Measurements from ENCODE around the gene FAM149B1.
"Not testable (repeated sequence)": the region's sequence is repeated elsewhere in the genome, so short reads cannot be mapped to it uniquely, and the experiment has no call there.

Gene FAM149B1

DNA sequence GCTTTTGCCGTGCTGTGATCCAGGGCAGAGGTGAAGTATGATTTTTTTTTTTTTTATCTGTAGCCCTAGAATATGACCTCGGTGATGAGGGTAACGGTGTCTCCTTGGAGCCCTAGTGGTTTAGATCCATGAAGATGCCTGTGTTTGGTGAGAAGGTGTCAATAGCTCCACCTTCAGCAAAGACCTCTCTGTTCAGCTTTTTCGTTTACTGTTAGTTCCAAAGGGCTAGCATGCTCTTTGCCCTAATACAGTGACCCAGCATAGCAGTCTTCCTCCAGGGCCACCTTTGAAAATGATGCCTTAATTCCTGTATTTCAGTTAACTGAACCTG lies 85.3 kb downstream of the FAM149B1 start:
- Histone ChIP-seq H3K36me3 (ENCODE audit: low read length) (peaks cover 4% of the 10 kb centered on the region; the same call in 1 of the 2 replicates), H3K27ac (ENCODE audit: low read depth, low read length) (peak overlapping the region; percentile 73)

DNA sequence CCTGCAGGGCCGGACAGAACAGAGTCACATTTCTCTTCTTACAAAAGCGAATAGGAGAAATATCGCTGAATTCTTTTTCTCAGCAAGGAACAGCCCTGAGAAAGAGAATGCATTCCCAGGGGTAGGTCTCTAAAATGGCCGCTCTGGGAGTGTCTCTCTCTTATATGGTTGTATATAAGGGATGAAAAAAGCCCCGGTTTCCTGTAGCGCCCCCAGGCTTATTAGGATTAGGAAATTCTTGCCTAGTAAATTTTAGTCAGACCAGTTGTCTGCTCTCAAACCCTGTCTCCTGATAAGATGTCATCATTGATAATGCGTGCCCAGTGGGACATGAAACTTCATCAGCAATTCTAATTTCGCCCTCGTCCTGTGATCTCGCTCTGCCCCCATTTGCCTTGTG lies 90.7 kb downstream of the FAM149B1 start:
- H3K27ac ChIP-seq (ENCODE audit: low read depth, low read length); H3K9me2 ChIP-seq (replicated peaks; ENCODE audit: insufficient read depth, low read length); H3K79me2 ChIP-seq (ENCODE audit: insufficient read depth, low read length); H3K4me3 ChIP-seq (ENCODE audit: insufficient read depth, low read length, poor library complexity, severe bottlenecking); H3K27me3 ChIP-seq (ENCODE audit: low read length); H3K9me3 ChIP-seq (ENCODE audit: insufficient read depth, low read length); H3K36me3 ChIP-seq (ENCODE audit: low read length); H4K20me1 ChIP-seq (ENCODE audit: low read depth, low read length); H3K9ac ChIP-seq (ENCODE audit: low read length); H2AFZ ChIP-seq (ENCODE audit: low read depth, low read length, severe bottlenecking); H3F3A ChIP-seq (ENCODE audit: insufficient read depth); H3K4me2 ChIP-seq (ENCODE audit: low read depth, low read length, poor library complexity, severe bottlenecking): not testable (repeated sequence)

More for the DNA sequence above, 85.3 kb downstream of the FAM149B1 start:
- TF ChIP-seq EZH2phosphoT487 (conservative IDR thresholded peaks at IDR 0.05; ENCODE audit: low read length), result no peak
- TF ChIP-seq, protein P1, sequence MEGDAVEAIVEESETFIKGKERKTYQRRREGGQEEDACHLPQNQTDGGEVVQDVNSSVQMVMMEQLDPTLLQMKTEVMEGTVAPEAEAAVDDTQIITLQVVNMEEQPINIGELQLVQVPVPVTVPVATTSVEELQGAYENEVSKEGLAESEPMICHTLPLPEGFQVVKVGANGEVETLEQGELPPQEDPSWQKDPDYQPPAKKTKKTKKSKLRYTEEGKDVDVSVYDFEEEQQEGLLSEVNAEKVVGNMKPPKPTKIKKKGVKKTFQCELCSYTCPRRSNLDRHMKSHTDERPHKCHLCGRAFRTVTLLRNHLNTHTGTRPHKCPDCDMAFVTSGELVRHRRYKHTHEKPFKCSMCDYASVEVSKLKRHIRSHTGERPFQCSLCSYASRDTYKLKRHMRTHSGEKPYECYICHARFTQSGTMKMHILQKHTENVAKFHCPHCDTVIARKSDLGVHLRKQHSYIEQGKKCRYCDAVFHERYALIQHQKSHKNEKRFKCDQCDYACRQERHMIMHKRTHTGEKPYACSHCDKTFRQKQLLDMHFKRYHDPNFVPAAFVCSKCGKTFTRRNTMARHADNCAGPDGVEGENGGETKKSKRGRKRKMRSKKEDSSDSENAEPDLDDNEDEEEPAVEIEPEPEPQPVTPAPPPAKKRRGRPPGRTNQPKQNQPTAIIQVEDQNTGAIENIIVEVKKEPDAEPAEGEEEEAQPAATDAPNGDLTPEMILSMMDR (IDR thresholded peaks at IDR 0.05; ENCODE audit: insufficient read depth, low read length, poor library complexity, severe bottlenecking), result peak; percentile 7
- H3K27me3 ChIP-seq (ENCODE audit: low read length), result no peaks in the 10 kb centered on the region
- no peaks in the 10 kb centered on the region for H3K9me3 ChIP-seq (ENCODE audit: insufficient read depth, low read length)
- H3F3A ChIP-seq (ENCODE audit: insufficient read depth), result peaks cover 24% of the 10 kb centered on the region
- peaks cover 40% of the 10 kb centered on the region for H3K79me2 ChIP-seq (ENCODE audit: insufficient read depth, low read length)
- H3K4me3 ChIP-seq (ENCODE audit: insufficient read depth, low read length, poor library complexity, severe bottlenecking), result peak overlapping the region; percentile 97
- peak overlapping the region; percentile 45 for H2AFZ ChIP-seq (ENCODE audit: low read depth, low read length, severe bottlenecking)
- peak overlapping the region; percentile 98 for H3K9ac ChIP-seq (ENCODE audit: low read length)
- no peaks in the 10 kb centered on the region for H4K20me1 ChIP-seq (ENCODE audit: low read depth, low read length)
- peak overlapping the region; percentile 83 for H3K4me2 ChIP-seq (ENCODE audit: low read depth, low read length, poor library complexity, severe bottlenecking)
- H3K9me2 ChIP-seq (replicated peaks; ENCODE audit: insufficient read depth, low read length), result no peaks in the 10 kb centered on the region

DNA sequence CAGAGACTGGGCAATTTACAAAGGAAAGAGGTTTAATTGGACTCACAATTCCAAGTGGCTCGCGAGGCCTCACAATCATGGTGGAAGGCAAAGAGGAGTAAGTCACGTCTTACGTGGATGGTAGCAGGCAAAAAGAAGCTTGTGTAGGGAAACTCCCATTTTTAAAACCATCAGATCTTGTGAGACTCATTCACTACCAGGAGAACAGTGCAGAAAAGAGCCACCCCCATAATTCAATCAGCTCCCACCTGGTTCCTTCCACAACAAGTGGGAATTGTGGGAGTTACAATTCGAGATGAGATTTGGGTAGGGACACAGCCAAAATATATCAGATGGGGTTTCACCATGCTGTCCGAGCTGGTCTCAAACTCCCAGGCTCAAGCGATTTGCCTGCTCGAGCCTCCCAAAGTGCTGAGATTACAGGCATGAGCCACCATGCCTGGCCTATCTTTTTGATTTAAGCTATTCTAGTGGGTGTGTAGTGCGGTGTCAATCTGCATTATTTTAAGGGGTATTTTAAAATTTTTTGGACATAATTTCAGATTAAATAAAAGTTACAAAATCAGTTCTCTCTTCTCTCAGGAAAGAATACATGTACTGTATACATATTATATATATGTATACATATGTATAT lies 93.6 kb downstream of the FAM149B1 start:
- Histone ChIP-seq H3K9me3 (ENCODE audit: insufficient read depth, low read length) (no peaks in the 10 kb centered on the region; the same call in 1 of the 2 replicates), H3K27me3 (ENCODE audit: low read length) (no peaks in the 10 kb centered on the region), H3K79me2 (ENCODE audit: insufficient read depth, low read length) (no peaks in the 10 kb centered on the region), H3K9ac (ENCODE audit: low read length) (no peak overlapping the region), H3K9me2 (replicated peaks; ENCODE audit: insufficient read depth, low read length) (no peaks in the 10 kb centered on the region), H3K4me3 (ENCODE audit: insufficient read depth, low read length, poor library complexity, severe bottlenecking) (no peak overlapping the region), H3F3A (ENCODE audit: insufficient read depth) (no peaks in the 10 kb centered on the region), H3K4me2 (ENCODE audit: low read depth, low read length, poor library complexity, severe bottlenecking) (no peak overlapping the region), H3K36me3 (ENCODE audit: low read length) (no peaks in the 10 kb centered on the region), H2AFZ (ENCODE audit: low read depth, low read length, severe bottlenecking) (no peak overlapping the region), H4K20me1 (ENCODE audit: low read depth, low read length) (no peaks in the 10 kb centered on the region), H3K27ac (ENCODE audit: low read depth, low read length) (no peak overlapping the region)
- no peak for TF ChIP-seq EZH2phosphoT487 (conservative IDR thresholded peaks at IDR 0.05; ENCODE audit: low read length)
- TF ChIP-seq, protein P1 (IDR thresholded peaks at IDR 0.05; ENCODE audit: insufficient read depth, low read length, poor library complexity, severe bottlenecking), result no peak

DNA sequence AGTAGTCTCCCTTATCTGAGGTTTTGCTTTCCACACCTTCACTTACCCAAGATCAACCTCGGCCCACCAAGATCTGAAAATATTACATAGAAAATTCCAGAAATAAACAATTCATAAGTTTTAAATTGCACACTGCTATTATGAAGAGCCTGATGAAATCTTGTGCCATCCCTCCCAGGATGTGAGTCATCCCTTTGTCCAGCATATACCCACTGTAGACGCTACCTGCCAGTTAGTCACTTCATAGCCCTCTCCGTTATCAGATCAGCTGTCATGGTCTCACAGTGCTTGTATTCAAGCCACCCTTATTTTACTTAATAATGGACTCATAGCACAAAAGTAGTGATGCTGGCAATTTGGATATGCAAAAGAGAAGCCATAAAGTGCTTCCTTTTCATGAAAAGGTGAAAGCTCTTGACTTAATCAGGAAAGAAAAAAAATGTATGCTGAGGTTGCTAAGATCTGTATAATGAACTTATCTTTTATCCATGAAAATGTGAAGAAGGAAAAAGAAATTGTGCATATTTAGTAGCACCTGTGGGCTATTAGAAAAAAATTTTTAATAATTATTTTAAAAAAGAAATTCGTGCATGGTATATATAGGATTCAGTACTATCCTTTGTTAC lies 94.3 kb downstream of the FAM149B1 start:
- H4K20me1 ChIP-seq (ENCODE audit: low read depth, low read length), result no peaks in the 10 kb centered on the region
- no peak for TF ChIP-seq EZH2phosphoT487 (conservative IDR thresholded peaks at IDR 0.05; ENCODE audit: low read length)
- TF ChIP-seq, protein P1 (IDR thresholded peaks at IDR 0.05; ENCODE audit: insufficient read depth, low read length, poor library complexity, severe bottlenecking), result no peak
- H2AFZ ChIP-seq (ENCODE audit: low read depth, low read length, severe bottlenecking), result no peak overlapping the region
- no peaks in the 10 kb centered on the region; the same call in 1 of the 2 replicates for H3K9me3 ChIP-seq (ENCODE audit: insufficient read depth, low read length)
- H3F3A ChIP-seq (ENCODE audit: insufficient read depth), result no peaks in the 10 kb centered on the region
- no peak overlapping the region for H3K4me3 ChIP-seq (ENCODE audit: insufficient read depth, low read length, poor library complexity, severe bottlenecking)
- no peaks in the 10 kb centered on the region for H3K79me2 ChIP-seq (ENCODE audit: insufficient read depth, low read length)
- no peaks in the 10 kb centered on the region for H3K36me3 ChIP-seq (ENCODE audit: low read length)
- no peaks in the 10 kb centered on the region for H3K27me3 ChIP-seq (ENCODE audit: low read length)
- H3K27ac ChIP-seq (ENCODE audit: low read depth, low read length), result no peak overlapping the region
- no peak overlapping the region for H3K4me2 ChIP-seq (ENCODE audit: low read depth, low read length, poor library complexity, severe bottlenecking)
- no peaks in the 10 kb centered on the region for H3K9me2 ChIP-seq (replicated peaks; ENCODE audit: insufficient read depth, low read length)
- H3K9ac ChIP-seq (ENCODE audit: low read length), result no peak overlapping the region
